Amniotic epithelial cell (primary cell): ENCODE results near the gene TRO.

ENCODE experiments used
- DNase-seq: peaks from one replicate; pipeline ENCODE4 v3.0.0-alpha.2; 2010; ENCODE audit warnings: low read depth

The TRO gene

DNA sequence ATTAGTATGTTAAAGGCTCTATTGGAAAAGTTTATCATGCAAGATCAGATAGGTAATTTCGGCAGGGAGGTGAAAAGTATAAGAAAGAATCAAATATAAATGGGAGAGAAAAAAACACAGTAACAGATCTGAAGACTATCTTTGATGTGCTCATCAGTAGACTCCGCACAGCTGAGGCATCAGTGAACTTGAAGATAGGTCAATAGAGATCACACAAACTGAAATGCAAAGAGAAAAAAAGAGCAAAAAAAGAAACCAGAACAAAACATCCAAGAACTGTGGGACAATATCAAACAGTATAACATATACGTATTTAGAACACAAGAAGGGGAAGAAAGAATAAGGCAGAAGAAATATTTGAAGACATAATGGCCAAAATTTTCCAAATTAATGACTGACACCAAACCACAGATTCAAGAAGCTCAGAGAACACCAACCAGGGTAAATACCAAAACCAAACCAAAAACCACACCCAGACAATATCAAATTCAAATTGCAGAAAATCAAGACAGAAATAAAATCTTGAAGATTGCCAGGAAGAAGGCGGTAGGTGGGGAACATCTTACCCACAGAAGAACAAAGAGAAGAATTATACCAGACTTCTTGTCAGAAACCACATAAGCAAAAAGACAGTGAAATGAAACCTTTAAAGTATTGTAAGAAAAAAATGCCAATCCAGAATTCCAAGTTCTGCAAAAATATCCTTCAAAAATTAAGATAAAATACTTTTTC lies 44.3 kb downstream of the TRO start:
- no peak for DNase-seq

GRCh38 chrX:54977387-54977786 lies 56.8 kb downstream of the TRO start:
- no peak for DNase-seq

GRCh38 chrX:54978448-54978847 lies 57.8 kb downstream of the TRO start:
- DNase-seq: peak; percentile 66

GRCh38 chrX:54979432-54979831 lies 58.8 kb downstream of the TRO start:
- no peak for DNase-seq

- no peak for DNase-seq
These were observed 59.7 kb downstream of the TRO start for GRCh38 chrX:54980334-54980733.
